H9 (cell line): Measurements from ENCODE around the gene TCERG1L. TPM values are rescaled to one million over a fixed set of nuclear protein-coding genes. Genes with fewer than 3 reads are reported as not detected.

Experiments
- DNase-seq: peaks from one replicate; pipeline ENCODE4 v3.0.0-alpha.2; 2017
- H2AFZ ChIP-seq: one replicate; pipeline ENCODE4 v1.6.1; 2013; ENCODE audit warnings: mild to moderate bottlenecking, low read length, control low read depth, moderate library complexity
- H2AK5ac ChIP-seq: 2 replicates; pipeline ENCODE4 v1.6.1; 2013; ENCODE audit warnings: low read length, control low read depth, mixed read lengths; ENCODE audit not compliant: insufficient read length
- H2BK120ac ChIP-seq: one replicate; pipeline ENCODE4 v1.6.1; 2013; ENCODE audit warnings: low read depth, mild to moderate bottlenecking, low read length, control low read depth, inconsistent platforms; ENCODE audit not compliant: poor library complexity, severe bottlenecking
- H2BK12ac ChIP-seq: 2 replicates; pipeline ENCODE4 v1.6.1; 2013; ENCODE audit warnings: low read length, control low read depth, mixed read lengths, low read depth; ENCODE audit not compliant: insufficient read length
- H2BK15ac ChIP-seq: 2 replicates; pipeline ENCODE4 v1.6.1; 2013; ENCODE audit warnings: low read depth, low read length, control low read depth
- H2BK20ac ChIP-seq: one replicate; pipeline ENCODE4 v1.6.1; 2013; ENCODE audit warnings: low read depth, mild to moderate bottlenecking, low read length, control low read depth, inconsistent platforms; ENCODE audit not compliant: poor library complexity, severe bottlenecking
- H2BK5ac ChIP-seq: 2 replicates; pipeline ENCODE4 v1.6.1; 2013; ENCODE audit warnings: low read length, control low read depth, mixed read lengths; ENCODE audit not compliant: insufficient read length
- H3K14ac ChIP-seq: 2 replicates; pipeline ENCODE4 v1.6.1; 2013; ENCODE audit warnings: low read length, control low read depth; ENCODE audit not compliant: insufficient read depth
- H3K18ac ChIP-seq: 2 replicates; pipeline ENCODE4 v1.6.1; 2013; ENCODE audit warnings: low read depth, mild to moderate bottlenecking, mixed read lengths, low read length, control low read depth; ENCODE audit not compliant: insufficient read length
- H3K23ac ChIP-seq: 2 replicates; pipeline ENCODE4 v1.6.1; 2013; ENCODE audit warnings: low read length, control low read depth, mixed read lengths, low read depth; ENCODE audit not compliant: insufficient read length
- H3K23me2 ChIP-seq: 2 replicates; pipeline ENCODE4 v1.6.1; 2013; ENCODE audit warnings: low read depth, mild to moderate bottlenecking, mixed read lengths, low read length, control low read depth; ENCODE audit not compliant: insufficient read length, poor library complexity, severe bottlenecking
- H3K27ac ChIP-seq: 2 replicates; pipeline ENCODE4 v1.5.1; 2013; ENCODE audit warnings: low read length, control low read depth, mixed read lengths, low read depth; ENCODE audit not compliant: insufficient read length
- H3K27me3 ChIP-seq: 2 replicates; pipeline ENCODE4 v1.6.1; 2013; ENCODE audit warnings: low read length, control low read depth, inconsistent platforms; ENCODE audit not compliant: insufficient read depth
- H3K4ac ChIP-seq: 2 replicates; pipeline ENCODE4 v1.6.1; 2013; ENCODE audit warnings: low read depth, mild to moderate bottlenecking, control low read depth, inconsistent platforms, low read length, moderate library complexity
- H3K4me1 ChIP-seq: 2 replicates; pipeline ENCODE4 v1.6.1; 2013; ENCODE audit warnings: low read length, control low read depth, inconsistent platforms; ENCODE audit not compliant: insufficient read depth
- H3K4me2 ChIP-seq: 2 replicates; pipeline ENCODE4 v1.6.1; 2013; ENCODE audit warnings: low read length, control low read depth, mixed read lengths; ENCODE audit not compliant: insufficient read length, insufficient read depth
- H3K56ac ChIP-seq: 2 replicates; pipeline ENCODE4 v1.6.1; 2013; ENCODE audit warnings: low read depth, mild to moderate bottlenecking, mixed read lengths, low read length, control low read depth; ENCODE audit not compliant: insufficient read length
- H3K79me1 ChIP-seq: 2 replicates; pipeline ENCODE4 v1.6.1; 2013; ENCODE audit warnings: low read depth, mild to moderate bottlenecking, moderate library complexity, low read length, control low read depth, inconsistent platforms; ENCODE audit not compliant: insufficient read depth, poor library complexity, severe bottlenecking
- H3K79me2 ChIP-seq: 2 replicates; pipeline ENCODE4 v1.6.1; 2013; ENCODE audit warnings: low read length, control low read depth, inconsistent platforms; ENCODE audit not compliant: insufficient read depth
- H3K9ac ChIP-seq: 2 replicates; pipeline ENCODE4 v1.6.1; 2013; ENCODE audit warnings: low read length, control low read depth, mixed read lengths; ENCODE audit not compliant: insufficient read length; ENCODE audit errors: extremely low read depth
- H3K9me3 ChIP-seq: one replicate; pipeline ENCODE4 v1.6.1; 2013; ENCODE audit warnings: low read depth, low read length, inconsistent platforms; ENCODE audit not compliant: control insufficient read depth
- H3T11ph ChIP-seq: one replicate; pipeline ENCODE4 v1.6.1; 2013; ENCODE audit warnings: mild to moderate bottlenecking, low read length, control low read depth, inconsistent platforms
- H4K20me1 ChIP-seq: one replicate; pipeline ENCODE4 v1.6.1; 2013; ENCODE audit not compliant: control insufficient read depth, insufficient read length, insufficient read depth
- H4K5ac ChIP-seq: 2 replicates; pipeline ENCODE4 v1.6.1; 2013; ENCODE audit warnings: low read depth, mild to moderate bottlenecking, mixed read lengths, low read length, control low read depth; ENCODE audit not compliant: insufficient read length
- H4K8ac ChIP-seq: replicated peaks from 2 replicates; pipeline ENCODE4 v1.6.1; 2013; ENCODE audit warnings: low read length, control low read depth, mixed read lengths, low read depth; ENCODE audit not compliant: insufficient read length
- H4K91ac ChIP-seq: 2 replicates; pipeline ENCODE4 v1.6.1; 2013; ENCODE audit warnings: low read depth, mild to moderate bottlenecking, moderate library complexity, mixed read lengths, low read length, control low read depth; ENCODE audit not compliant: insufficient read length
- H3K27ac Mint-ChIP-seq, 3 experiments: 2 replicates in 2 of 3; 3 replicates in 1 of 3; pipeline ENCODE4 v1.8.0; 2020 to 2021; ENCODE audit warnings: mixed read lengths in 3 of 3, mild to moderate bottlenecking in 1 of 3, moderate library complexity in 1 of 3
- H3K27me3 Mint-ChIP-seq: 2 replicates; pipeline ENCODE4 v1.8.0; 2021; ENCODE audit warnings: low read depth, mild to moderate bottlenecking, moderate library complexity, mixed read lengths
- H3K36me3 Mint-ChIP-seq, 3 experiments: 2 replicates in 2 of 3; 3 replicates in 1 of 3; pipeline ENCODE4 v1.8.0; 2020 to 2021; ENCODE audit warnings: low read depth in 3 of 3, mixed read lengths in 3 of 3; ENCODE audit not compliant: insufficient read depth in 1 of 3
- H3K4me1 Mint-ChIP-seq, 2 experiments: 2 replicates each; pipeline ENCODE4 v1.8.0; 2020; ENCODE audit warnings: mixed read lengths in 2 of 2
- H3K4me3 Mint-ChIP-seq, 2 experiments: 2 replicates in 1 of 2; 3 replicates in 1 of 2; pipeline ENCODE4 v1.8.0; 2020 to 2021; ENCODE audit warnings: mild to moderate bottlenecking in 2 of 2, mixed read lengths in 2 of 2, moderate library complexity in 1 of 2
- H3K9me3 Mint-ChIP-seq, 2 experiments: 2 replicates in 1 of 2; 3 replicates in 1 of 2; pipeline ENCODE4 v1.8.0; 2020; ENCODE audit warnings: mild to moderate bottlenecking in 2 of 2, mixed read lengths in 2 of 2, moderate library complexity in 1 of 2
- CTCF ChIP-seq: fragments of 200-600 bp; sonication (generic); conservative IDR thresholded peaks from 3 replicates; pipeline ENCODE4 v1.8.0; 2021; ENCODE audit warnings: antibody characterized with exemption, mild to moderate bottlenecking
- WGBS: extraction: QIAGEN DNeasy Blood & Tissue Kit; methylation state at CpG from one replicate; pipeline ENCODE4 v1.1.7; 2013; ENCODE audit warnings: missing lambda C conversion rate, low lambda C conversion rate, mixed read lengths; ENCODE audit not compliant: insufficient read length; ENCODE audit errors: extremely low coverage; 5-methylcytosine and 5-hydroxymethylcytosine counted together
- total RNA-seq: library from RNA; stranded (reverse); gene quantifications from 2 replicates; pipeline ENCODE4 v1.2.1, GENCODE V29; 2021

The TCERG1L gene
- total RNA-seq, 1 experiment from 2014 or later, result 3.3 TPM

- H3K27me3 ChIP-seq, result no peaks in the 10 kb centered on the region
- H4K91ac ChIP-seq, result no peak overlapping the region
- no peak overlapping the region for H2BK20ac ChIP-seq
- peaks cover 7% of the 10 kb centered on the region; the same call in 1 of the 2 replicates for H3K4me1 ChIP-seq
- no peak overlapping the region for H3K4me2 ChIP-seq
- no peak overlapping the region for H2BK15ac ChIP-seq
- no peak overlapping the region for H3K27ac Mint-ChIP-seq
- H2BK5ac ChIP-seq, result no peak overlapping the region
- H3K36me3 Mint-ChIP-seq, result no peaks in the 10 kb centered on the region
- no peaks in the 10 kb centered on the region for H3K79me2 ChIP-seq
- 0 out of 2 replicates have a peak overlapping the region, but pooled peaks have one; percentile 44 for H3K14ac ChIP-seq
- no peak overlapping the region for H3K27ac ChIP-seq
- no peak overlapping the region for H3K18ac ChIP-seq
- H3K56ac ChIP-seq, result no peak overlapping the region
- WGBS, result no CpG with 5 or more reads among the region's 15 CpGs
- H3K23ac ChIP-seq, result no peak overlapping the region
- no peaks in the 10 kb centered on the region for H3K23me2 ChIP-seq
- no peak overlapping the region for H2BK12ac ChIP-seq
- peaks cover 15 to 17% of the 10 kb centered on the region in 2 experiments for H3K4me1 Mint-ChIP-seq
- no peak for DNase-seq
- no peak overlapping the region for H3K4ac ChIP-seq
- H3K9me3 ChIP-seq, result no peaks in the 10 kb centered on the region
- no peak overlapping the region for H2AFZ ChIP-seq
- H3K9ac ChIP-seq, result no peak overlapping the region
- no peak overlapping the region for H3K4me3 Mint-ChIP-seq
- H4K5ac ChIP-seq, result no peak overlapping the region
- H4K20me1 ChIP-seq, result no peaks in the 10 kb centered on the region
- H3K79me1 ChIP-seq, result no peaks in the 10 kb centered on the region
- TF ChIP-seq CTCF, result no peak
- no peak overlapping the region for H3T11ph ChIP-seq
- no peaks in the 10 kb centered on the region for H3K9me3 Mint-ChIP-seq
- no peaks in the 10 kb centered on the region for H3K27me3 Mint-ChIP-seq
- no peak overlapping the region for H2BK120ac ChIP-seq
- H2AK5ac ChIP-seq, result no peak overlapping the region
- H4K8ac ChIP-seq, result no peak overlapping the region
These were observed 213.0 kb downstream of the TCERG1L start for GRCh38 chr10:131098416-131098952.
